ENCODE results near the gene DNAJB14.

DNAJB14 gene

GRCh38 chr4:99945718-99946355 is 581 bp downstream of the DNAJB14 start:
- peak; percentile 10 for DNase-seq (ENCODE audit: low spot score)

- DNase-seq (ENCODE audit: low spot score), result no peak
Observed at GRCh38 chr4:99943904-99944437, 2.4 kb downstream of the DNAJB14 start.

DNA sequence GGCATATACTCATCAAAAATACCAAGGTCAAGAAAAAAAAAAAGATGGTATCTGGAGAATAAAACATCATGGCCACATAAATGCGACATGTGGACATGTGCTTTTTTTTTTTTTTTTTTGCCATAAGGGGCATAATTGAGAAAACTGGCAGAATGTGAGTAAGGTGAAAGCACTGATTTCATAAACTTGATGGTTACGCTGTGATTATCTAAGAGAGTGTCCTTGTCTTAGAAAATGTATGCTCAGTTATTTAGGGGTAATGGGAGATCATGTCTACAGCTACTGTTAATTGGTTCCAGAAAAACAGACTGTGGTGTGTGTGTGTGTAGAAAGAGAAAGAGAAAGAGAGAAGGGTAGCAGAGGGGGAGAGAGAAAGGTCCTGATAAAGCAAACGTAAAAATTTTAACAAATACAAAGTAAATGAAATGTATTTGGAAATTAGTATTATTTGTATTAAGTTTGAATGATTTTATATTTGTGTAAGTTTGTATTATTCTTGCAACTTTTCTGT is 8.1 kb downstream of the DNAJB14 start:
- DNase-seq (ENCODE audit: low spot score), result no peak

DNA sequence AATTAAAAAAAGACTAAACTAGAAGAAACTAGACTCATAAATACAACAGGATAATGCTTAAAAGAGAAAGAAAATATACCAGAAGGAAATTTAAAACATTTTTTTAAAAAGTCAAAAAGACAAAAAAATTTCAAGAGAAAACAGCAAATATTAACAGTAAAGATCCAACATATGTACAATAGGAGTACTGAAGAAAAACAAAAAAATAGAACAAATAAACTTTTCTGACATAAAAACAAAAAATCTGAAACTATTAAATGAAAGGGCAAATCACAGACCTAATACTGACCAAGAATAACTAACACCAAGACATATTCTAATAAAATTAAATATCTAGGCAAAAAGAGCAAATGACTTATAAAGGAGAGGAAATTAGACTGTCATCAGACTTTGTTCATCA is 11.5 kb downstream of the DNAJB14 start:
- no peak for DNase-seq (ENCODE audit: low spot score)

GRCh38 chr4:99927566-99927965 is 18.9 kb downstream of the DNAJB14 start:
- DNase-seq (ENCODE audit: low spot score), result no peak

DNA sequence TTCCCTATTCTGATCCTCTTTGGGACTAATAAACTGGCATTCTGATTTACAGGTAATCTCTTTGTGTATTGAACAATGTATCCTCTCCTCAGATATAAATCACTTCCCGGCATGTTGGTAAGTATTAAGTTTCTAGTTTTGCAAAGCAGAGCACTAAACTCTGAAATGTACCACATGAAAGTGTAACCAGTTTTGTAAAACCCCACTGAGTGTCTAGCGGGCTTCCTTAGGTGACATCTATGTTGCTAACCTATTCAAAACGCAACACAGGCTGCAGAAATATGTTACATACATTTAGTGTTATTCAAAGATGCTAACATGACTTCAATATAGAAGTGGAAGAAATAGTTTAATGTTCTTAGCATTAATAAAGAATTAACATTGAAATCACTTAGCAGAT is 25.2 kb downstream of the DNAJB14 start:
- no peak for DNase-seq (ENCODE audit: low spot score)

DNA sequence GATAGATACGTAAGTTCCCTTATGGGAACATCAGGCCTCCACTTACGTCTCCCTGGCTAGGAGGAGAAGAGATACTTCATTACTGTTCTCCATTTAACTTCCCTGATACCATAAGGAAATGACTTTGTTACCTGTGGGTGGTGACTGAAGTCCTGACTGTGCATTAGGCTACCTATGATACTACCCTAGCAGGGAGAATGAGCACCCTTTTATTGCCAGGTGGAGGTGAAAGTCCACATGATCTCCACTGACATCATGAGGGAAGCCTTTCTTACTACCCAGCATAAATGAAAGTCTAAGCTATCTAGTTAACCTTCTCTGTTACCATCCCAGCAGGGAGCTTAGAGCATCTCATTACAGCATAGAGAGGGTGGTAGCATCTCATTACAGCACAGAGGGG is 27.8 kb downstream of the DNAJB14 start:
- DNase-seq (ENCODE audit: low spot score), result no peak

GRCh38 chr4:99917575-99917974 is 28.8 kb downstream of the DNAJB14 start:
- no peak for DNase-seq (ENCODE audit: low spot score)

DNA sequence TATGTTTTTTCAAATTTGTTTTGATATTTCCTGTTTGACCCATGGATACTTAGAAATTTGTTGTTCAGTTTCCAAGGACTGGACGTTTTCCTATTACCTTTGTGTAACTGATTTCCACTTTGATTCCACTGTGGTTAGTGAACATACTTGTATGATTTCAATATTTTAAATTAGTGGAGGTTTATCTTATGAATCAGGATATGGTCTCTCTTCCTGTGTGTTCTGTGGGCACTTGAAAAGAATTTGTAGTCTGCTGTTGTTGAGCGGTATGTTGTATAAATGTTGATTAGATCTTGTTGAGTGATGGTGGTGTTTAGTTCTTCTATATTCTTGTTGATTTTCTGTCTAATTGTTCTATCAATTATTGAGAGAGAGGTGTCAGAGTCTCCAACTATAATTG is 31.0 kb downstream of the DNAJB14 start:
- DNase-seq (ENCODE audit: low spot score), result no peak

GRCh38 chr4:99894998-99895397 is 51.4 kb downstream of the DNAJB14 start:
- no peak for DNase-seq (ENCODE audit: low spot score)

DNA sequence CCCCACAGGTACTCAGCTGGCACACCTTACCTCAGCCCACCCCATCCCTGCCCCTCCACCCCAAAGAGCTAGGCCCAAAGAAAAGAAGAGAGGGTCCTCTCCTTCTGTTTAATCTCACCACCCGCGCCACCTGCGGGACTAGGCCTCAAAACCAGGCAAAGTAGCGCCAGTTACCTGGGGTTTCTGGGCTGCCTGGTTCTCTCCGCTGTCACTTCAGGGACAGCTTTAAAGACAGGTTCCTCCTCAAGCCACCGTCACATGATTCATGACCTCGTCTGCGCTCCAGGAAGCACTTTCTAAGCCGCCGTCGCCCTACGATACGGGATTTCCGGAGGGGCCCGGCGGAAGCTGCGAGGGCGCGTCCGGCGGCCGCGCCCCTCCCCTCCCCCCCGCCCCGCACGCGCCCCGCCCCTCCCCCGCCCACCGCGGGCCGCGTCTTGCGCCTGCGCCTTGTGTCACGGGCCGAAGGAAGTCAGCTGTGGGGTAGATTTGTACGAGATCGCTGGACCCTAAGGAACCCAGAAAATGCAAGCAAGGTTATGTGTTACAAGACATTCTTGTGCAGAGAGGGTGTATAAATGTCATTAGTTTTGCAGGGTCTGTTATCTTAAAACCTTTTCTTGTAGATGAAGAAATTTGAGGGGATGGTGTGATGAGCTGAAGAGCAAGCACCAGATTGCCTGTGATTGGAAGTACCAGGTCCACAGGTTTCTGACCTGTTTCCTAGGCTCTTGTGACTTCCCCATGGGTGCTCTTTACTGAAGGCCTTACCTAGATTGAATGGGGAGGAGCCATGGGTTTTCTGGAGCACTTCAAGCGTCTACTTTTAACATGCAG is 52.0 kb downstream of the DNAJB14 start, which contains the start of gene LAMTOR3:
Gene LAMTOR3, minus strand, starts transcription at position 267 of the 837 bp plus-strand sequence. CDS start 464 bp downstream, outside the sequence.
- DNase-seq (ENCODE audit: low spot score), result peak; percentile 90

GRCh38 chr4:99893839-99894160 is 52.6 kb downstream of the DNAJB14 start:
- no peak for DNase-seq (ENCODE audit: low spot score)

- DNase-seq (ENCODE audit: low spot score), result no peak
Observed at GRCh38 chr4:99893029-99893428, 53.4 kb downstream of the DNAJB14 start.

GRCh38 chr4:99891351-99891750 is 55.1 kb downstream of the DNAJB14 start:
- no peak for DNase-seq (ENCODE audit: low spot score)

DNA sequence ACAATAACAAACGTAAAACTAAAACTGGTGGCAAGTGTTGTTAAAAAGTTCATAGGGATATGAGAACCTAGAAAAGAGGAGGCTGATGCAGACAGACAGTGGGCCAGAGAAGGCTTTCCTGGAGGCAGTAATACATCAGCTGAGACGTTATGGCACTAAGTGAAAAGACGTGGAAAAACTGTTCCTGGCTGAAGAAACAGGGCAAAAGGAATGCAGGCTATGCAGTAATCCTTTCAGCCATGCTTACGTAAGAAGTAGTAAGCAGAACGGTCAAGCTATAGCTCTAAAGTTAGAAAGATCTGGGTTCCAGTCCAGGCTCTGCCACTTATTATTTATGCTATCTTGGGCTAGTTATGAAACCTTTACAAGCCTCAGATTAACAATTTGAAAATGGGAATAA is 58.6 kb downstream of the DNAJB14 start:
- DNase-seq (ENCODE audit: low spot score), result no peak

GRCh38 chr4:99886146-99886545 is 60.3 kb downstream of the DNAJB14 start:
- DNase-seq (ENCODE audit: low spot score), result no peak

DNA sequence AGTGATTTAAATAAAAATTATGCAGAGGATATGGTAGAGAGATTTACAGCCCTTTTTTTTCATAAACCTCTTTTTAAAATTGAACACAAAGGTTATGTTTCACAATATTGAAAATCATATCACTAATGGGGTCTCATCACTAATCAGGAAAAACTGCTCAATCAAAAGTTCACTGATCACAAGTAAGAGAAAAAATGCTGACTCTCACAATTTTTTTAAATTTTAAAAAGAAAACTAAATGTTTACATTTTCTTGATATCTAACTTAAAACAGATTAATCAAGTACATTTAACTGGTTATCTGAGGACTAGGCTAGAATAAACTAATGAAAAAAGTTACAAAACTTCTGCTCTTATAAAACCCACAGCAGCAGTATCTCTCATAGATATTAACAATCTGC is 60.7 kb downstream of the DNAJB14 start:
- DNase-seq (ENCODE audit: low spot score), result no peak

- peak; percentile 21 for DNase-seq (ENCODE audit: low spot score)
Observed at GRCh38 chr4:99885063-99885664, 61.3 kb downstream of the DNAJB14 start.

- DNase-seq (ENCODE audit: low spot score), result no peak
Observed at GRCh38 chr4:99879458-99879857, 67.0 kb downstream of the DNAJB14 start.

- no peak for DNase-seq (ENCODE audit: low spot score)
Observed at GRCh38 chr4:99878604-99879003, 67.8 kb downstream of the DNAJB14 start.

- DNase-seq (ENCODE audit: low spot score), result no peak
Observed at GRCh38 chr4:99876946-99877345, 69.5 kb downstream of the DNAJB14 start.

GRCh38 chr4:99875071-99875470 is 71.3 kb downstream of the DNAJB14 start:
- no peak for DNase-seq (ENCODE audit: low spot score)

GRCh38 chr4:99872570-99872969 is 73.8 kb downstream of the DNAJB14 start:
- DNase-seq (ENCODE audit: low spot score), result no peak

Measured in SW480 (cell line).